ENCODE results near the gene CCNK. TPM values are rescaled to one million over a fixed set of nuclear protein-coding genes. Genes with fewer than 3 reads are reported as not detected.

Gene CCNK
- total RNA-seq, 1 experiment from 2014 or later: 80.1 TPM

DNA sequence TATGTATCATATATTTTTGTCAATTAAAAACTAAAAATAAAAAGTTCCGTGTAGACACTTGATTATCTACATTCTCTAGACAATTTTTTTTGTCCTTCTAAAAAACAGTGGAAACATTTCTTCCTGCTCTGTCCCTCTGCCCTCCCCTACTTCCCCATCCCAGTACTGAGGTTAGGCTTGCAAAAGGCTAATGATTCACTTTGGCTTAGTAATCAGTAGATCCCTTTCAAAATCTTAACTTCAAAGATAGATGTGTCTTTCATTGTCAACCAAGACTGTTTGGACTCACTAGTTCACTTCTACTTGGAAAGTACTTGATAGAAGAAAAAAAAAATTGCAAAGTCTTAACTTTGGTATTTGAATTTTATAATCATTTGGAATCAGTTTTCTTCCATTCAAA, 4.3 kb upstream of the CCNK start:
- Mint-ChIP-seq H3K9me3 (no peaks in the 10 kb centered on the region), H3K4me1 (peaks cover 26 to 37% of the 10 kb centered on the region in 2 experiments), H3K27me3 (ENCODE audit: low read depth) (no peaks in the 10 kb centered on the region), H3K4me3 (no peak overlapping the region), H3K36me3 (ENCODE audit: insufficient read depth in 1 of 3, low read depth in 3 of 3) (no peaks in the 10 kb centered on the region), H3K27ac (no peak overlapping the region)
- Histone ChIP-seq H2BK12ac (ENCODE audit: insufficient read length, low read depth, low read length) (no peak overlapping the region), H3K9ac (ENCODE audit: extremely low read depth, insufficient read length, low read length) (no peak overlapping the region), H3K27ac (ENCODE audit: insufficient read length, low read depth, low read length) (no peak overlapping the region), H3K18ac (ENCODE audit: insufficient read length, low read depth, low read length) (no peak overlapping the region), H3T11ph (ENCODE audit: low read length) (no peak overlapping the region), H2AFZ (ENCODE audit: low read length) (no peak overlapping the region), H3K9me3 (ENCODE audit: control insufficient read depth, low read depth, low read length) (no peaks in the 10 kb centered on the region), H3K4me2 (ENCODE audit: insufficient read depth, insufficient read length, low read length) (no peak overlapping the region), H4K5ac (ENCODE audit: insufficient read length, low read depth, low read length) (no peak overlapping the region), H3K4me1 (ENCODE audit: insufficient read depth, low read length) (peaks cover 4% of the 10 kb centered on the region; the same call in 1 of the 2 replicates), H3K23ac (ENCODE audit: insufficient read length, low read depth, low read length) (no peak overlapping the region), H2BK20ac (ENCODE audit: low read depth, low read length, poor library complexity, severe bottlenecking) (no peak overlapping the region), H2BK120ac (ENCODE audit: low read depth, low read length, poor library complexity, severe bottlenecking) (no peak overlapping the region), H3K14ac (ENCODE audit: insufficient read depth, low read length) (no peak overlapping the region), H3K4ac (ENCODE audit: low read depth, low read length) (no peak overlapping the region), H4K91ac (ENCODE audit: insufficient read length, low read depth, low read length) (no peak overlapping the region), H4K8ac (replicated peaks; ENCODE audit: insufficient read length, low read depth, low read length) (no peak overlapping the region), H2AK5ac (ENCODE audit: insufficient read length, low read length) (no peak overlapping the region), H2BK5ac (ENCODE audit: insufficient read length, low read length) (no peak overlapping the region), H3K56ac (ENCODE audit: insufficient read length, low read depth, low read length) (no peak overlapping the region), H4K20me1 (ENCODE audit: control insufficient read depth, insufficient read depth, insufficient read length) (no peaks in the 10 kb centered on the region), H2BK15ac (ENCODE audit: low read depth, low read length) (no peak overlapping the region), H3K79me1 (ENCODE audit: insufficient read depth, low read depth, low read length, poor library complexity, severe bottlenecking) (peaks cover 6% of the 10 kb centered on the region), H3K79me2 (ENCODE audit: insufficient read depth, low read length) (peaks cover 40% of the 10 kb centered on the region; the same call in 1 of the 2 replicates), H3K27me3 (ENCODE audit: insufficient read depth, low read length) (no peaks in the 10 kb centered on the region), H3K23me2 (ENCODE audit: insufficient read length, low read depth, low read length, poor library complexity, severe bottlenecking) (peaks cover 7% of the 10 kb centered on the region)
- no peak for DNase-seq
- TF ChIP-seq, protein P1, sequence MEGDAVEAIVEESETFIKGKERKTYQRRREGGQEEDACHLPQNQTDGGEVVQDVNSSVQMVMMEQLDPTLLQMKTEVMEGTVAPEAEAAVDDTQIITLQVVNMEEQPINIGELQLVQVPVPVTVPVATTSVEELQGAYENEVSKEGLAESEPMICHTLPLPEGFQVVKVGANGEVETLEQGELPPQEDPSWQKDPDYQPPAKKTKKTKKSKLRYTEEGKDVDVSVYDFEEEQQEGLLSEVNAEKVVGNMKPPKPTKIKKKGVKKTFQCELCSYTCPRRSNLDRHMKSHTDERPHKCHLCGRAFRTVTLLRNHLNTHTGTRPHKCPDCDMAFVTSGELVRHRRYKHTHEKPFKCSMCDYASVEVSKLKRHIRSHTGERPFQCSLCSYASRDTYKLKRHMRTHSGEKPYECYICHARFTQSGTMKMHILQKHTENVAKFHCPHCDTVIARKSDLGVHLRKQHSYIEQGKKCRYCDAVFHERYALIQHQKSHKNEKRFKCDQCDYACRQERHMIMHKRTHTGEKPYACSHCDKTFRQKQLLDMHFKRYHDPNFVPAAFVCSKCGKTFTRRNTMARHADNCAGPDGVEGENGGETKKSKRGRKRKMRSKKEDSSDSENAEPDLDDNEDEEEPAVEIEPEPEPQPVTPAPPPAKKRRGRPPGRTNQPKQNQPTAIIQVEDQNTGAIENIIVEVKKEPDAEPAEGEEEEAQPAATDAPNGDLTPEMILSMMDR (conservative IDR thresholded peaks at IDR 0.05): no peak
- no CpG with 5 or more reads among the region's 1 CpG for WGBS (ENCODE audit: extremely low coverage, insufficient read length, low lambda C conversion rate)
